WTC11 (cell line): ENCODE data around the gene FRAT1. TPM values are rescaled to one million over a fixed set of nuclear protein-coding genes. Genes with fewer than 3 reads are reported as not detected.
"Not testable (repeated sequence)": the region's sequence is repeated elsewhere in the genome, so short reads cannot be mapped to it uniquely, and the experiment has no call there.

ENCODE experiments used
- ATAC-seq: fragments of 200-7000 bp; cut with Tn5 transposase; 2 replicates; pipeline ENCODE4 v1.10.0; 2021; ENCODE audit warnings: mild to moderate bottlenecking, moderate library complexity
- CTCF ChIA-PET: fragments of 300-600 bp; sonication (Branson Sonifier 250); formaldehyde crosslinking; loops from one replicate; lab custom pipeline; 2021; ENCODE audit warnings: antibody characterized with exemption; lab: Charles Lee
- POLR2A ChIA-PET: fragments of 350-600 bp; sonication (Branson Sonifier 250); formaldehyde crosslinking; loops from one replicate; lab custom pipeline; 2021; ENCODE audit warnings: antibody characterized with exemption; lab: Charles Lee
- DNase-seq: peaks from one replicate; pipeline ENCODE4 v3.0.0; 2021; ENCODE audit warnings: low spot score
- H3K27ac Mint-ChIP-seq: 2 replicates; pipeline ENCODE4 v1.8.0; 2021; ENCODE audit warnings: mixed read lengths
- H3K27me3 Mint-ChIP-seq: 2 replicates; pipeline ENCODE4 v1.8.0; 2021; ENCODE audit warnings: low read depth, mild to moderate bottlenecking, moderate library complexity, mixed read lengths
- H3K36me3 Mint-ChIP-seq: 2 replicates; pipeline ENCODE4 v1.8.0; 2021; ENCODE audit warnings: mixed read lengths
- H3K4me1 Mint-ChIP-seq: 2 replicates; pipeline ENCODE4 v1.8.0; 2022; ENCODE audit warnings: mixed read lengths
- H3K4me3 Mint-ChIP-seq: 2 replicates; pipeline ENCODE4 v1.8.0; 2021; ENCODE audit warnings: mild to moderate bottlenecking, moderate library complexity, mixed read lengths
- H3K9me3 Mint-ChIP-seq: 2 replicates; pipeline ENCODE4 v1.8.0; 2021; ENCODE audit warnings: mixed read lengths
- ESRRA ChIP-seq: sonication (generic); formaldehyde crosslinking; IDR thresholded peaks from 2 replicates; pipeline ENCODE4 v1.8.1; 2022; ENCODE audit warnings: mild to moderate bottlenecking, missing genetic modification reagents, borderline replicate concordance
- GABPB1 ChIP-seq: sonication (generic); formaldehyde crosslinking; IDR thresholded peaks from 2 replicates; pipeline ENCODE4 v1.8.1; 2023; ENCODE audit warnings: mild to moderate bottlenecking, missing genetic modification reagents
- GRHL2 ChIP-seq: fragments of 250-450 bp; sonication (Bioruptor Pico); IDR thresholded peaks from 2 replicates; pipeline ENCODE4 v1.8.0; 2022; ENCODE audit warnings: mild to moderate bottlenecking, moderate library complexity; ENCODE audit not compliant: insufficient replicate concordance, severe bottlenecking
- NR1H2 ChIP-seq: sonication (generic); formaldehyde crosslinking; IDR thresholded peaks from 2 replicates; pipeline ENCODE4 v1.9.0; 2021; ENCODE audit warnings: mild to moderate bottlenecking, moderate library complexity, missing genetic modification reagents
- SOX15 ChIP-seq: fragments of 250-450 bp; sonication (Bioruptor Pico); IDR thresholded peaks from 2 replicates; pipeline ENCODE4 v1.9.0; 2021; ENCODE audit warnings: mild to moderate bottlenecking
- SP1 ChIP-seq: sonication (generic); formaldehyde crosslinking; conservative IDR thresholded peaks from 2 replicates; pipeline ENCODE4 v1.8.1; 2022; ENCODE audit warnings: missing genetic modification reagents
- ZBTB21 ChIP-seq: sonication (generic); formaldehyde crosslinking; IDR thresholded peaks from 2 replicates; pipeline ENCODE4 v1.8.1; 2023; ENCODE audit warnings: mild to moderate bottlenecking, missing genetic modification reagents, borderline replicate concordance
- total RNA-seq: library from RNA; stranded (reverse); gene quantifications from 3 replicates; pipeline ENCODE4 v1.2.3, GENCODE V29; 2021
- TF ChIP-seq, protein P1 (sequence below): fragments of 200-600 bp; IDR thresholded peaks from 2 replicates; pipeline ENCODE4 v1.8.0; 2022; ENCODE audit warnings: antibody characterized with exemption

Gene FRAT1
- total RNA-seq, 1 experiment from 2014 or later = 8.2 TPM

DNA sequence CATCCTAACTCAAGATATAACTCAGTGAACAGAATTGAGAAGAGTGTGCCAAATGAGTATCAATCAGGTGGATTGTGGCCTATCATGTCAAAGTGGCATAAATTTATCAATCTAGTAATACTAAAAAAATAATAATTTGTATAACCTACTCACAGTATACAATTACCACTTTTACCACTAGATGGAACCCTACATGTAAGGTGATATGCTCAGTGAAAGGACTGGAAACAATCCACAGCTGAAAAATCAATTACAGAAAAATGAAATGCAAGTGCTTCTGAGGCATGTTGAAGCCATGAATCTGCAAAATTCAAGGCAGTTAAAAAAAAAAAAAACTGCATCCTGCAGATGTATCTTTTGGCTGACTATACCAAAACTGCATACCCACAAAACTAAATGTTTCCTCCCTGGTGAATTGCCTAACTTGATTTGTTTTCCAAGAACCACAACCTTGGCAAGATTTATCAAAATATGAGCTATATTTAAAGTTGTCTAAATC lies 40.5 kb upstream of the FRAT1 start:
- H3K27ac Mint-ChIP-seq = no peak overlapping the region
- H3K4me3 Mint-ChIP-seq = no peak overlapping the region
- H3K27me3 Mint-ChIP-seq = no peaks in the 10 kb centered on the region
- 0 out of 2 replicates have a peak, but pooled peaks cover 4% of the 10 kb centered on the region for H3K4me1 Mint-ChIP-seq
- DNase-seq = no peak
- ChIA-PET POLR2A (interaction anchor here (0.6 kb wide), 1 partner anchor 79 kb away, joined by 3 read pairs; no protein-coding TSS in a partner anchor), CTCF (interaction anchor here (0.7 to 2.7 kb wide), 24 partner anchors 8 to 638 kb away, joined by 3 to 31 read pairs (median 4); partner anchors contain the start of genes ARHGAP19 and RRP12)
- H3K36me3 Mint-ChIP-seq = no peaks in the 10 kb centered on the region; the same call in 1 of the 2 replicates
- H3K9me3 Mint-ChIP-seq = no peaks in the 10 kb centered on the region
- TF ChIP-seq, protein P1, sequence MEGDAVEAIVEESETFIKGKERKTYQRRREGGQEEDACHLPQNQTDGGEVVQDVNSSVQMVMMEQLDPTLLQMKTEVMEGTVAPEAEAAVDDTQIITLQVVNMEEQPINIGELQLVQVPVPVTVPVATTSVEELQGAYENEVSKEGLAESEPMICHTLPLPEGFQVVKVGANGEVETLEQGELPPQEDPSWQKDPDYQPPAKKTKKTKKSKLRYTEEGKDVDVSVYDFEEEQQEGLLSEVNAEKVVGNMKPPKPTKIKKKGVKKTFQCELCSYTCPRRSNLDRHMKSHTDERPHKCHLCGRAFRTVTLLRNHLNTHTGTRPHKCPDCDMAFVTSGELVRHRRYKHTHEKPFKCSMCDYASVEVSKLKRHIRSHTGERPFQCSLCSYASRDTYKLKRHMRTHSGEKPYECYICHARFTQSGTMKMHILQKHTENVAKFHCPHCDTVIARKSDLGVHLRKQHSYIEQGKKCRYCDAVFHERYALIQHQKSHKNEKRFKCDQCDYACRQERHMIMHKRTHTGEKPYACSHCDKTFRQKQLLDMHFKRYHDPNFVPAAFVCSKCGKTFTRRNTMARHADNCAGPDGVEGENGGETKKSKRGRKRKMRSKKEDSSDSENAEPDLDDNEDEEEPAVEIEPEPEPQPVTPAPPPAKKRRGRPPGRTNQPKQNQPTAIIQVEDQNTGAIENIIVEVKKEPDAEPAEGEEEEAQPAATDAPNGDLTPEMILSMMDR = 0 out of 2 replicates have a peak, but pooled peaks have one; percentile 25
- TF ChIP-seq NR1H2 (CRISPR knock-in tag) = no peak
- no peak for TF ChIP-seq ZBTB21 (CRISPR knock-in tag)
- no peak for TF ChIP-seq GRHL2 (CRISPR knock-in tag)
- TF ChIP-seq SOX15 = no peak
- peak; percentile 50; the same call in 1 of the 2 replicates for ATAC-seq

DNA sequence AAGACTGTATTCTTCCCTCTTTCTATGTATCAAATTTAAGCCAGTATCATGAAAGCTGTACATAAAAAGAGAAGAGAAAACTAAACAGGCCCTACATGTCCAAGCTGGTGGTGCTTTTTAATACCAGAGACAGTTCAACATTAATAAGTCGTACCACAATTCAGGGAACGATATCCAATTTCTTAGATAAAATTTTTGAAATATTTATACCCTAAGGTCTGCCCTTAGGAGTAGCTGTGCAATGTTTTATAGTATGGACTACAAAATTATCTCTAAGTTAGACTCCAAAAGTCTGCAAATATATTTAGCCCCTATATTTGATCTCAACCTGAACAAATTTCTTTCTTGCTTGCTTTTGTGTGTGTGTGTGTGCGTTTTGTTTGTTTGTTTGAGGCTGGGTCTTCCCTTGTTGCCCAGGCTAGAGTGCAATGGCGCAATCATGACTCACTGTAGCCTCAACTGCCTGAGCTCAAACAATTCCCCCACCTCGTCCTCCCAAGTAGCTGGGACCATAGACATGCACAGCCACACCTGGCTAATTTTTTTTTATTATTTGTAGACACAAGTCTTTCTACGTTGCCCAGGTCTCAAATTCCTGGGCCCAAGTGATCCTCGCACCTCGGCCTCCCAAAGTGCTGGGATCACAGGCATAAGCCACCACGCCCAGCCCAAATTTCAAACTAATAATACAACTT lies 39.8 kb upstream of the FRAT1 start:
- H3K27ac Mint-ChIP-seq = peak overlapping the region; percentile 89
- POLR2A ChIA-PET = no interaction called here
- DNase-seq (no peak), ATAC-seq (no peak)
- CTCF ChIA-PET = interaction anchor here (0.6 to 2.7 kb wide), 23 partner anchors 9 to 638 kb away, joined by 3 to 31 read pairs (median 4); partner anchors contain the start of genes ARHGAP19 and RRP12
- no peaks in the 10 kb centered on the region for H3K27me3 Mint-ChIP-seq
- no peaks in the 10 kb centered on the region for H3K9me3 Mint-ChIP-seq
- TF ChIP-seq ESRRA (CRISPR knock-in tag) (no peak), GABPB1 (CRISPR knock-in tag) (peak; percentile 79)
- TF ChIP-seq, all 79 proteins: peak for 1
- Mint-ChIP-seq H3K4me1 (0 out of 2 replicates have a peak, but pooled peaks cover 4% of the 10 kb centered on the region), H3K4me3 (no peak overlapping the region), H3K36me3 (no peaks in the 10 kb centered on the region)

DNA sequence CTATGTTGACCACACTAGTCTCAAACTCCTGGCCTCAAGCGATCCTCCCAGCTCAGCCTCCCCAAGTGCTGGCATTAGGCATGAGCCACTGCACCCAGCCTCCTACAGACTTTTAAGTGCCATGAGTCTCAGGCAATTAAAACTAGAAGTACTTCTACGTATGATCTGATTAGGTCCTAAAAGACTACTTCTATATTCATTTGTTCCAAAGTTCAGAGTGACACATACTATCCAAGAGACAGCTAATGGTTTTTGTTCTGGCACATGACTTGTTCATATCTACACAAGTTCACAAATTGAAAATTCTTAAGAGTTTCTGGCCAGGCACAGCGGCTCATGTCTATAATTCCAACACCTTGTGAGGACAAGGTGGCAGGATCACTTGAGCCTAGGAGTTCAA lies 38.3 kb upstream of the FRAT1 start:
- TF ChIP-seq SP1 = no peak
- no peaks in the 10 kb centered on the region for H3K9me3 Mint-ChIP-seq
- no peaks in the 10 kb centered on the region for H3K27me3 Mint-ChIP-seq
- 0 out of 2 replicates have a peak, but pooled peaks cover 4% of the 10 kb centered on the region for H3K4me1 Mint-ChIP-seq
- no peak overlapping the region for H3K4me3 Mint-ChIP-seq
- 0 out of 2 replicates have a peak overlapping the region, but pooled peaks have one; percentile 33 for H3K27ac Mint-ChIP-seq
- no peak for DNase-seq
- no peaks in the 10 kb centered on the region for H3K36me3 Mint-ChIP-seq
- CTCF ChIA-PET = no interaction called here
- ATAC-seq = no peak
- POLR2A ChIA-PET = no interaction called here

DNA sequence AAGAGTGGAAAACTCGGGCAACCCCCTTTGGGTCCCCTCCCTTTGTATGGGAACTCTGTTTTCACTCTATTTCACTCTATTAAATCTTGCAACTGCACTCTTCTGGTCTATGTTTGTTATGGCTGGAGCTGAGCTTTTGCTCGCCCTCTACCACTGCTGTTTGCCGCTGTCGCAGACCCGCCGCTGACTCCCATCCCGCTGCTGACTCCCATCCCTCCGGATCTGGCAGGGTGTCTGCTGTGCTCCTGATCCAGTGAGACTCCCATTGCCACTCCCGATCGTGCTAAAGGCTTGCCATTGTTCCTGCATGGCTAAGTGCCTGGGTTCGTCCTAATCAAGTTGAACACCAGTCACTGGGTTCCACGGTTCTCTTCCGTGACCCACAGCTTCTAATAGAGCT lies 29.0 kb upstream of the FRAT1 start:
- H3K27ac Mint-ChIP-seq = peak overlapping the region; percentile 78

DNA sequence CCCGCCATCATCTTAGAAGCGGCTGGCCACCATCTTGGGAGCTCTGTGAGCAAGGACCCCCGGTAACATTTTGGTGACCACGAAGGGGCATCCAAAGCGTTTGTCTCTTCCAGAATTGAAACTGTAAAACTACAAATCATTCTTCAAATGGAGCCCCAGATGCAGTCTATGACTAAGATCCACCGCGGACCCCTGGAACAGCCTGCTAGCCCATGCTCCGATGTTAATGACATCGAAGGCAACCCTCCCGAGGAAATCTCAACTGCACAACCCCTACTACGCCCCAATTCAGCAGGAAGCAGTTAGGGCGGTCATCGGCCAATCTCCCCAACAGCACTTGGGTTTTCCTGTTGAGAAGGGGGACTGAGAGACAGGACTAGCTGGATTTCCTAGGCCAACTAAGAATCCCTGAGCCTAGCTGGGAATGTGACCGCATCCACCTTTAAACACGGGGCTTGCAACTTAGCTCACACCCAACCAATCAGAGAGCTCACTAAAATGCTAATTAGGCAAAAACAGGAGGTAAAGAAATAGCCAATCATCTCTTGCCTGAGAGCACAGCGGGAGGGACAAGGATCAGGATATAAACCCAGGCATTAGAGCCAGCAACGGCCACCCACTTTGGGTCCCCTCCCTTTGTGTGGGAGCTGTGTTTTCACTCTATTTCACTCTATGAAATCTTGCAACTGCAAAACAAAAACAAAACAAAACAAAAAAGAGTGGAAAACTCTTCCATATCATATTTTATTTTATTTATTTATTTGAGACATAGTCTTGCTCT lies 28.3 kb upstream of the FRAT1 start:
- CTCF ChIA-PET = interaction anchor here (1.1 to 2.8 kb wide), 3 partner anchors 12 to 43 kb away, joined by 3 to 9 read pairs (median 4); no protein-coding TSS in a partner anchor
- Mint-ChIP-seq H3K36me3 (peaks cover 10% of the 10 kb centered on the region), H3K4me1 (peaks cover 18% of the 10 kb centered on the region), H3K27ac (peak overlapping the region; percentile 57; the same call in 1 of the 2 replicates), H3K4me3 (peak overlapping the region; percentile 83)
- H3K9me3 Mint-ChIP-seq, ATAC-seq, DNase-seq, H3K27me3 Mint-ChIP-seq: not testable (repeated sequence)
- POLR2A ChIA-PET = interaction anchor here (1.0 kb wide), 1 partner anchor 56 kb away, joined by 3 read pairs; no protein-coding TSS in a partner anchor

More for the DNA sequence above, 29.0 kb upstream of the FRAT1 start:
- DNase-seq, H3K9me3 Mint-ChIP-seq, POLR2A ChIA-PET, H3K27me3 Mint-ChIP-seq, H3K4me3 Mint-ChIP-seq, ATAC-seq: not testable (repeated sequence)
- CTCF ChIA-PET = interaction anchor here (2.8 kb wide), 1 partner anchor 11 kb away, joined by 9 read pairs; no protein-coding TSS in a partner anchor
- H3K4me1 Mint-ChIP-seq = peaks cover 18% of the 10 kb centered on the region
- H3K36me3 Mint-ChIP-seq = peaks cover 10% of the 10 kb centered on the region
